K562 (cell line): ENCODE results near the gene NOSTRIN. TPM values are rescaled to one million over a fixed set of nuclear protein-coding genes. Genes with fewer than 3 reads are reported as not detected.

Experiments used
- ADNP ChIP-seq: fragments of 200-800 bp; sonication (Bioruptor generic); IDR thresholded peaks from 2 replicates; pipeline ENCODE4 v1.6.1; 2016; ENCODE audit warnings: missing genetic modification characterization, missing compliant biosample characterization
- ETS1 ChIP-seq: conservative IDR thresholded peaks from 2 replicates; pipeline ENCODE4 v1.6.1; 2011; ENCODE audit warnings: low read depth, mild to moderate bottlenecking, low read length; ENCODE audit not compliant: control insufficient read depth
- HDAC8 ChIP-seq: fragments of 450-650 bp; IDR thresholded peaks from 2 replicates; pipeline ENCODE4 v1.6.1; 2016; ENCODE audit warnings: mild to moderate bottlenecking, missing genetic modification characterization, moderate library complexity, missing compliant biosample characterization
- IRF9 ChIP-seq: fragments of 450-650 bp; IDR thresholded peaks from 2 replicates; pipeline ENCODE4 v1.6.1; 2016; ENCODE audit warnings: missing biosample characterization, missing genetic modification characterization
- JUND ChIP-seq, 2 experiments: IDR thresholded peaks; 2 replicates in 1 of 2; 3 replicates in 1 of 2; pipeline ENCODE4 v1.6.1; 2011; ENCODE audit warnings: borderline replicate concordance in 2 of 2, low read depth in 2 of 2, low read length in 2 of 2, improper control_type of control experiment in 1 of 2, missing biosample characterization in 1 of 2, missing genetic modification characterization in 1 of 2, missing genetic modification reagents in 1 of 2
- MCM3 ChIP-seq: fragments of 450-650 bp; IDR thresholded peaks from 2 replicates; pipeline ENCODE4 v1.6.1; 2016
- MLX ChIP-seq, 2 experiments: fragments of 450-650 bp in 1 of 2; sonication (generic) in 1 of 2; formaldehyde crosslinking; conservative IDR thresholded peaks; 2 replicates each; pipeline versions ENCODE4 v1.4.0 to v1.8.1; 2020 to 2022; ENCODE audit warnings: mild to moderate bottlenecking in 1 of 2, missing genetic modification reagents in 1 of 2
- NR2C1 ChIP-seq, 2 experiments: fragments of 450-650 bp; IDR thresholded peaks; 2 replicates each; pipeline ENCODE4 v1.6.1; 2017; ENCODE audit warnings: mild to moderate bottlenecking in 2 of 2, antibody characterized with exemption in 1 of 2, inconsistent platforms in 1 of 2, missing compliant biosample characterization in 1 of 2, missing genetic modification characterization in 1 of 2
- PHF20 ChIP-seq: fragments of 450-650 bp; IDR thresholded peaks from 2 replicates; pipeline ENCODE4 v1.6.1; 2018; ENCODE audit not compliant: partially characterized antibody
- POLR3A ChIP-seq: IDR thresholded peaks from 2 replicates; pipeline ENCODE4 v1.6.1; 2011; ENCODE audit warnings: borderline replicate concordance, mild to moderate bottlenecking, moderate library complexity; ENCODE audit not compliant: insufficient read length, insufficient read depth; ENCODE audit errors: extremely low read depth
- REST ChIP-seq, 2 experiments: fragments of 450-650 bp; formaldehyde crosslinking in 1 of 2; IDR thresholded peaks; 2 replicates each; pipeline versions ENCODE4 v1.4.0 to v1.6.1; 2014 to 2020; ENCODE audit warnings: mild to moderate bottlenecking in 2 of 2, borderline replicate concordance in 1 of 2, low read depth in 1 of 2
- SAFB2 ChIP-seq: fragments of 200-400 bp; formaldehyde crosslinking; IDR thresholded peaks from 2 replicates; pipeline ENCODE4 v1.6.1; 2018; ENCODE audit warnings: borderline replicate concordance, low read length, low read depth, moderate library complexity; ENCODE audit not compliant: severe bottlenecking
- SMAD3 ChIP-seq: fragments of 450-650 bp; formaldehyde crosslinking; conservative IDR thresholded peaks from 2 replicates; pipeline ENCODE4 v1.4.0; 2020; ENCODE audit warnings: mild to moderate bottlenecking
- TSC22D4 ChIP-seq: fragments of 450-650 bp; IDR thresholded peaks from 2 replicates; pipeline ENCODE4 v1.6.1; 2016; ENCODE audit warnings: missing genetic modification characterization, missing biosample characterization, control low read depth
- ZNF184 ChIP-seq: sonication (generic); formaldehyde crosslinking; IDR thresholded peaks from 2 replicates; pipeline ENCODE4 v1.5.0; 2020; ENCODE audit warnings: missing genetic modification reagents
- polyA plus RNA-seq, 8 experiments: library from polyadenylated mRNA; depleted of rRNA in 4 of 8; stranded (reverse) in 5 of 8; unstranded in 3 of 8; fragments of >200 nt; fragmentation: Nextera tagmentation in 2 of 8; fragmentation: Illumina TruSeq in 1 of 8; extraction: Ambion mirVana in 2 of 8; extraction: Trizol in 1 of 8; gene quantifications; 2 replicates each; pipeline versions ENCODE4 v1.2.1 to v1.2.3, GENCODE V29; 2011 to 2014; ENCODE audit warnings: inconsistent platforms in 1 of 8, missing spikeins in 1 of 8
- total RNA-seq, 7 experiments: library from RNA; depleted of rRNA in 6 of 7; stranded (reverse); fragments of >200 nt in 6 of 7; fragmentation: Illumina TruSeq in 2 of 7; extraction: Trizol in 2 of 7; gene quantifications; 2 replicates each; pipeline versions ENCODE4 v1.2.1 to v1.2.3, GENCODE V29; 2011 to 2021; ENCODE audit warnings: low replicate concordance in 1 of 7

Gene NOSTRIN
- total and polyA plus RNA-seq, 9 of the 15 experiments (the other 6 are each of a cell fraction or from before 2014, with no cell fraction given): 26.7 to 82.9 (median 56.3) TPM

GRCh38 chr2:168851674-168852320, 49.4 kb downstream of the NOSTRIN start (continued):
- 0 out of 2 replicates have a peak, but pooled peaks have one; percentile 13 for TF ChIP-seq SMAD3 (CRISPR knock-in tag)
- TF ChIP-seq TSC22D4 (tag): no peak
- peak; percentile 75 for TF ChIP-seq ETS1
- TF ChIP-seq SAFB2: no peak
- no peak for TF ChIP-seq NR2C1 (IDR thresholded peaks at IDR 0.05)
- TF ChIP-seq NR2C1 (tag; IDR thresholded peaks at IDR 0.05): no peak
- TF ChIP-seq POLR3A: no peak
- TF ChIP-seq IRF9 (tag): no peak
- TF ChIP-seq JUND (IDR thresholded peaks at IDR 0.05; ENCODE audit: borderline replicate concordance, low read depth, low read length): peak; percentile 97
- TF ChIP-seq JUND (tag; IDR thresholded peaks at IDR 0.05; ENCODE audit: borderline replicate concordance, low read depth, low read length): peak; percentile 98; the same call in 2 of the 3 replicates
- TF ChIP-seq MCM3: no peak
- peak; percentile 71 for TF ChIP-seq ADNP
- no peak for TF ChIP-seq PHF20
- TF ChIP-seq MLX (CRISPR knock-in tag; conservative IDR thresholded peaks at IDR 0.05): no peak; a peak in 1 of 4 replicates
- TF ChIP-seq REST (IDR thresholded peaks at IDR 0.05; ENCODE audit: borderline replicate concordance): peak; percentile 45; the same call in 1 of the 2 replicates
- TF ChIP-seq REST (CRISPR knock-in tag; IDR thresholded peaks at IDR 0.05; ENCODE audit: low read depth): no peak
- TF ChIP-seq HDAC8 (tag): no peak
- TF ChIP-seq ZNF184 (CRISPR knock-in tag): no peak
